Right cardiac atrium (tissue), 5 donors: ENCODE results near the gene TINAG. TPM values are rescaled to one million over a fixed set of nuclear protein-coding genes. Genes with fewer than 3 reads are reported as not detected.
A peak's percentile ranks its signal among the peaks of the same experiment; 100 is the strongest.

ENCODE experiments used
- ATAC-seq, 2 donors: fragments of 200-7000 bp; cut with Tn5 transposase; one replicate each; pipeline versions ENCODE4 v1.8.0 to v1.9.1; 2020; ENCODE audit warnings: moderate library complexity in 2 of 2, mild to moderate bottlenecking in 1 of 2
- DNase-seq, 3 donors: peaks; one replicate each; pipeline ENCODE4 v3.0.0-alpha.2; 2020
- H3K27ac ChIP-seq: one replicate; pipeline ENCODE4 v1.5.1; 2013; ENCODE audit warnings: mild to moderate bottlenecking, low read length, control low read depth, moderate library complexity
- H3K27me3 ChIP-seq: one replicate; pipeline ENCODE4 v1.6.1; 2013; ENCODE audit not compliant: control insufficient read depth, insufficient read depth
- H3K4me1 ChIP-seq: one replicate; pipeline ENCODE4 v1.6.1; 2013; ENCODE audit warnings: low read length; ENCODE audit not compliant: control insufficient read depth, insufficient read depth
- H3K4me3 ChIP-seq: one replicate; pipeline ENCODE4 v1.5.1; 2013; ENCODE audit warnings: low read length, control low read depth
- H3K9me3 ChIP-seq: one replicate; pipeline ENCODE4 v1.6.1; 2013; ENCODE audit warnings: low read length; ENCODE audit not compliant: control insufficient read depth
- WGBS: extraction: QIAGEN DNeasy Blood & Tissue Kit; methylation state at CpG from one replicate; pipeline ENCODE4 v1.1.7; 2013; 5-methylcytosine and 5-hydroxymethylcytosine counted together
- intact Hi-C, 4 donors: fragments of 100-400 bp; cut with DNase I; formaldehyde crosslinking; loops; one replicate each; pipeline versions ENCODE4 v1.11.0 to v1.14.0; 2022 to 2023
- long read RNA-seq, 4 donors: library from polyadenylated mRNA; unstranded; transcript quantifications; one replicate each; pipeline ENCODE4 v2.0.0, GENCODE V29; 2020 to 2021
- polyA plus RNA-seq: library from polyadenylated mRNA; stranded (reverse); fragments of 200-250 nt; gene quantifications from one replicate; pipeline ENCODE4 v1.2.3, GENCODE V29; 2013
- total RNA-seq, 4 donors: library from RNA; stranded (reverse); fragmentation: NEBNext Ultra II Directional; extraction: Animal tissue kit (Norgen Biotek cat#: 25700); gene quantifications; one replicate each; pipeline ENCODE4 v1.2.1, GENCODE V29; 2021
- donor health status: healthy with polysubstance abuse.
- donor health status: DM: no; HTN: yes; CAD: no.
- donor health status: DM: no; HTN: no; CAD: no.
- donor health status: DM: no; HTN: yes; CAD: no; lungs with severe emphysema.
- donor health status: DM: yes; HTN: yes; CAD: no.

Gene TINAG, protein sequence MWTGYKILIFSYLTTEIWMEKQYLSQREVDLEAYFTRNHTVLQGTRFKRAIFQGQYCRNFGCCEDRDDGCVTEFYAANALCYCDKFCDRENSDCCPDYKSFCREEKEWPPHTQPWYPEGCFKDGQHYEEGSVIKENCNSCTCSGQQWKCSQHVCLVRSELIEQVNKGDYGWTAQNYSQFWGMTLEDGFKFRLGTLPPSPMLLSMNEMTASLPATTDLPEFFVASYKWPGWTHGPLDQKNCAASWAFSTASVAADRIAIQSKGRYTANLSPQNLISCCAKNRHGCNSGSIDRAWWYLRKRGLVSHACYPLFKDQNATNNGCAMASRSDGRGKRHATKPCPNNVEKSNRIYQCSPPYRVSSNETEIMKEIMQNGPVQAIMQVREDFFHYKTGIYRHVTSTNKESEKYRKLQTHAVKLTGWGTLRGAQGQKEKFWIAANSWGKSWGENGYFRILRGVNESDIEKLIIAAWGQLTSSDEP
- under 1 TPM; 0.26 to 0.76 (median 0.40) TPM for total RNA-seq
- polyA plus RNA-seq: 0.09 TPM
- long read RNA-seq, donor 1: 0 reads
- long read RNA-seq, donor 2: 0 reads
- long read RNA-seq, donor 3: 0 reads
- long read RNA-seq, donor 4: 0 reads

DNA sequence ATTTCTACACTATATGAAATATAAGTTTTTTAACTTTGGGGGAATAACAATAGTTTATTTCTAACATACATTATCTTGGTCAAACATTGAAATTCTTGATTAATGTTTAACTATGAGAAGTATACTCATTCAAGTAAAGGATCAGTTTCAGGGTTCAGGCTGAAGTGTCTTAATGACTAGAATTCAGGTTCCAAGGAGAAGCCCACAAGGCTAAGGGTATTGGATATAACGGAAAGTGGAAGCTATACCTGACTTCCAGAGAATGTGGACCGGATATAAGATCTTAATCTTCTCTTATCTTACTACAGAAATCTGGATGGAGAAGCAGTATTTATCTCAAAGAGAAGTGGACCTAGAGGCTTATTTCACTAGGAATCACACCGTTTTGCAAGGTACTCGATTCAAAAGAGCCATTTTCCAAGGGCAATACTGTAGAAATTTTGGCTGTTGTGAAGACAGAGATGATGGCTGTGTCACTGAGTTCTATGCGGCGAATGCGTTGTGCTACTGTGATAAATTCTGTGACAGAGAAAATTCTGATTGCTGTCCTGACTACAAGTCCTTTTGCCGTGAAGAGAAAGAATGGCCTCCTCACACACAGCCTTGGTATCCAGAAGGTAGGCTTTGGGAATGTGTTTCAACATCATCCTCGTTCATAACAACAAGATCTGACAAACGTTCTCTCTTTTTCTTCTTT is at the start of gene TINAG:
TSS of gene TINAG (plus strand) at position 153 of the 697 bp plus-strand sequence. CDS start at position 263, 110 bp downstream.
- intact Hi-C loops: no loop called here
- no peak within 1 kb of the TSS for H3K27ac ChIP-seq
- H3K9me3 ChIP-seq: no peaks in the 10 kb centered on the region
- no peak for ATAC-seq
- no peak within 1 kb of the TSS for H3K4me3 ChIP-seq
- WGBS: 82% methylated on average over 10 of the region's 10 CpGs
- H3K4me1 ChIP-seq: no peaks in the 10 kb centered on the region
- DNase-seq: no peak
- no peaks in the 10 kb centered on the region for H3K27me3 ChIP-seq

DNA sequence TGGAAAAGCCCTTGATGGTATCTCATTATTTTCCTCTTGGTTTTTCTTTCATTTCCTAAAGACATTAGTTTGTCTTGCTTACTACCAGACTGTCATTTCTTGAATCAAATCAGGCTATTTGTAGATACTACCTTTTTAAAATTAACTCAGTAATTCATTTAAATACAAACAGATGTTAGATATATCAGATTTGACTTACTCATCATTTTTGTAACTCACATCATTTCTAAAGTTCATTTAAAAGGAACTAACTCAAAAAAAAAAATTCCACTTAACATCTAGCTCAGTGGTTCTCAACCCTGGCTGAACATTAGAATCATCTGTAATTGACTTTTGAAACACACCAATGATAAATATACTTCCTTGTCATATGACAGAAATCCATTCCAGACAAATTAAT is 48.2 kb upstream of the TINAG start:
- H3K27ac ChIP-seq: no peak overlapping the region
- intact Hi-C loops: loop anchor here in 2 of 4 donors (10.0 kb wide), 1 partner anchor 275 kb away; no protein-coding TSS in a partner anchor
- no peak for DNase-seq
- peaks cover 3% of the 10 kb centered on the region for H3K4me1 ChIP-seq
- H3K4me3 ChIP-seq: no peak overlapping the region
- H3K27me3 ChIP-seq: no peaks in the 10 kb centered on the region
- no peaks in the 10 kb centered on the region for H3K9me3 ChIP-seq
- no peak for ATAC-seq

GRCh38 chr6:54262499-54262898 is 45.7 kb upstream of the TINAG start:
- DNase-seq: no peak
- Histone ChIP-seq H3K27me3 (no peaks in the 10 kb centered on the region), H3K4me3 (no peak overlapping the region), H3K4me1 (no peaks in the 10 kb centered on the region), H3K27ac (no peak overlapping the region), H3K9me3 (no peaks in the 10 kb centered on the region)
- 42% methylated on average over 1 of the region's 1 CpG for WGBS
- intact Hi-C loops: loop anchor here in 2 of 4 donors (10.0 kb wide), 1 partner anchor 278 kb away; no protein-coding TSS in a partner anchor
- ATAC-seq: no peak

GRCh38 chr6:54262971-54263370 is 45.3 kb upstream of the TINAG start:
- intact Hi-C loops: loop anchor here in 2 of 4 donors (10.0 kb wide), 1 partner anchor 278 kb away; no protein-coding TSS in a partner anchor
- Histone ChIP-seq H3K27ac (no peak overlapping the region), H3K9me3 (no peaks in the 10 kb centered on the region), H3K4me3 (no peak overlapping the region), H3K4me1 (no peaks in the 10 kb centered on the region), H3K27me3 (no peaks in the 10 kb centered on the region)
- DNase-seq (no peak), ATAC-seq (no peak)
- 61% methylated on average over 2 of the region's 2 CpGs for WGBS

- H3K4me1 ChIP-seq: no peaks in the 10 kb centered on the region
- H3K27ac ChIP-seq: no peak overlapping the region
- no peak for DNase-seq
- H3K27me3 ChIP-seq: no peaks in the 10 kb centered on the region
- no peak for ATAC-seq
- WGBS: 96% methylated on average over 4 of the region's 4 CpGs
- no peaks in the 10 kb centered on the region for H3K9me3 ChIP-seq
- intact Hi-C loops: loop anchor here in 2 of 4 donors (10.0 kb wide), 1 partner anchor 280 kb away; no protein-coding TSS in a partner anchor
- no peak overlapping the region for H3K4me3 ChIP-seq
Measured at GRCh38 chr6:54264581-54265272, 43.5 kb upstream of the TINAG start.

GRCh38 chr6:54266400-54266923 is 41.8 kb upstream of the TINAG start:
- Histone ChIP-seq H3K9me3 (no peaks in the 10 kb centered on the region), H3K4me1 (no peaks in the 10 kb centered on the region), H3K27ac (no peak overlapping the region), H3K4me3 (no peak overlapping the region), H3K27me3 (no peaks in the 10 kb centered on the region)
- 52% methylated on average over 5 of the region's 5 CpGs for WGBS
- ATAC-seq (peak; percentile 69 to 91), DNase-seq (peak in 1 of 3 donors; percentile 45)
- intact Hi-C loops: loop anchor here in 2 of 4 donors (10.0 kb wide), 1 partner anchor 282 kb away; no protein-coding TSS in a partner anchor

- intact Hi-C loops: loop anchor here in 2 of 4 donors (10.0 kb wide), 1 partner anchor 283 kb away; no protein-coding TSS in a partner anchor
- DNase-seq (no peak), ATAC-seq (peak in 1 of 2 donors; percentile 33)
- Histone ChIP-seq H3K27me3 (no peaks in the 10 kb centered on the region), H3K9me3 (no peaks in the 10 kb centered on the region), H3K4me3 (no peak overlapping the region), H3K4me1 (no peaks in the 10 kb centered on the region), H3K27ac (no peak overlapping the region)
- 60% methylated on average over 2 of the region's 2 CpGs for WGBS
Measured at GRCh38 chr6:54267798-54268197, 40.4 kb upstream of the TINAG start.

DNA sequence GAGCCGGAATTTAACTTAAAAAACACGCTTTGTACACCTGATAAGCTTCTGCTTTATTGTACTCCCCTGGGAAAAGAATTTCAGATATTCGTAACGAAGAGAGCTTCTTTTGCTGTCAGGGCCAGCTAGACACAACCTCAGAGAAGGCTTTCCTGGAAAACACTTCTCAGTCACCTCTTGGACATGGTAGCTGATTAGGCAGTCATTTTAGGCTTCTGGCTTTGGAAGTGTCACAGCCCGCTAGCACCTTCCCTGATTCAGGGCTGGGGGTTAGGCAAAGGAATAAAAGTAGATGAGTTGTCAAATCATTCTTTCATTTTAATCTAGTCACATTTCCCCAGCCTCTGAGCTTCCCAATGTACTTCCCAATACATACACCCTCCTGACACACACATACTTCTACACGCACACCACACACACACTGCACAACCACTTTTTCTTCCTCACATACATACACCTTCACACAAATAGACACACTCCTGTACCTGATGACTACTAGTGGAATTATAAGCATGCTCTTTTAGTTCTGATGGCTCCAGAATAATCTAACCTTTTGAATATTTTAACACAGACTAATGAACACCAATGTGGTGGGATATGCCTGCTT is 34.9 kb upstream of the TINAG start:
- Histone ChIP-seq H3K4me1 (no peaks in the 10 kb centered on the region), H3K27me3 (no peaks in the 10 kb centered on the region), H3K27ac (no peak overlapping the region), H3K4me3 (no peak overlapping the region), H3K9me3 (no peaks in the 10 kb centered on the region)
- 69% methylated on average over 6 of the region's 6 CpGs for WGBS
- ATAC-seq: peak; percentile 48 to 61
- DNase-seq: no peak
- intact Hi-C loops: no loop called here

DNA sequence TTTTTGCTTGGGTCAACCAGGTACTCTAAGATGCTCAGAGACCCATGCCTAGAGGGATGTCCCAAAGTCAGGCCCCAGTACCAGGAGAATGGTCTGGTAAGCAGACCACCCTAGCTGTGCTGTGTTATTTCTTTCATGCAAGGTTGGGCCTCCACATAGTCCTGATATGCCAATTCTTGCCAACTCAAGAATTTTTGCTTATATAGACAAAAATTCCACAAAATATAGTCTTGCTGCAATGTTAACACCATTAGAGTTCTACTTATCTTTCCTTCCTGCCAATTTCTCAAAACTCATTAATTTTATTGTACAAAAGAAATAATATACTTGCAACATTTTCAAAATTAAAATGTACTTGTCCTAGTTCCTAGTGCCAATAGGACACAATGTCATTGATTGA is 33.9 kb upstream of the TINAG start:
- ATAC-seq (peak; percentile 31 to 42), DNase-seq (no peak)
- intact Hi-C loops: no loop called here
- no peaks in the 10 kb centered on the region for H3K4me1 ChIP-seq
- H3K27me3 ChIP-seq: no peaks in the 10 kb centered on the region
- no peaks in the 10 kb centered on the region for H3K9me3 ChIP-seq
- no peak overlapping the region for H3K27ac ChIP-seq
- no peak overlapping the region for H3K4me3 ChIP-seq

- DNase-seq (no peak), ATAC-seq (no peak)
- intact Hi-C loops: no loop called here
- Histone ChIP-seq H3K9me3 (no peaks in the 10 kb centered on the region), H3K27ac (no peak overlapping the region), H3K27me3 (no peaks in the 10 kb centered on the region), H3K4me3 (no peak overlapping the region), H3K4me1 (no peaks in the 10 kb centered on the region)
- WGBS: 83% methylated on average over 1 of the region's 1 CpG
Measured at GRCh38 chr6:54282186-54282585, 26.1 kb upstream of the TINAG start.
